ENCODE measurements around the gene FBXW4. TPM values are rescaled to one million over a fixed set of nuclear protein-coding genes. Genes with fewer than 3 reads are reported as not detected.

FBXW4 gene
- total and polyA plus RNA-seq, 10 of the 15 experiments (the other 5 are each of a cell fraction or from before 2014, with no cell fraction given) = 5.7 to 42.0 (median 27.5) TPM

DNA sequence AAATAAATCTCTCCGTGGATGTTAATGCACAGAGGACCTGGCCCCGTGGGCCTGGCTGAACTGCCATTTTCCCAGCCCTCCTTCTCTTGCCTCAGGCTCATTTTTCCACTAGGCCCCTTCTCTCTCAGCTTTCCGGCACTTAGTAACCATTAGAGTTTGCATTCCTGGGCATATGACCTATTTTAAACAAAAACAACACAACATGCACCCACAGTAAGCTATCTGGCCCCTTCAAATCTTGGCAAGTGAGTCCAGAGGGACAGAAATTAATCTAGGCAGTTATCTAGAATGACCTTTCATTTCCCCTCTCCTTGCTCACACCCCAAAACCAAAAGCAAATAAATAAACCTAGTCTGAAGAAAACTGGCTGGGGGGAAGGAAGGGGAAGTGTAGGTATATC lies 11.7 kb downstream of the FBXW4 start (continued):
- TF ChIP-seq, protein P1, sequence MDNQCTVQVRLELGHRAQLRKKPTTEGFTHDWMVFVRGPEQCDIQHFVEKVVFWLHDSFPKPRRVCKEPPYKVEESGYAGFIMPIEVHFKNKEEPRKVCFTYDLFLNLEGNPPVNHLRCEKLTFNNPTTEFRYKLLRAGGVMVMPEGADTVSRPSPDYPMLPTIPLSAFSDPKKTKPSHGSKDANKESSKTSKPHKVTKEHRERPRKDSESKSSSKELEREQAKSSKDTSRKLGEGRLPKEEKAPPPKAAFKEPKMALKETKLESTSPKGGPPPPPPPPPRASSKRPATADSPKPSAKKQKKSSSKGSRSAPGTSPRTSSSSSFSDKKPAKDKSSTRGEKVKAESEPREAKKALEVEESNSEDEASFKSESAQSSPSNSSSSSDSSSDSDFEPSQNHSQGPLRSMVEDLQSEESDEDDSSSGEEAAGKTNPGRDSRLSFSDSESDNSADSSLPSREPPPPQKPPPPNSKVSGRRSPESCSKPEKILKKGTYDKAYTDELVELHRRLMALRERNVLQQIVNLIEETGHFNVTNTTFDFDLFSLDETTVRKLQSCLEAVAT (IDR thresholded peaks at IDR 0.05) = no peak
- no peak for TF ChIP-seq CHD4 (IDR thresholded peaks at IDR 0.05)

DNA sequence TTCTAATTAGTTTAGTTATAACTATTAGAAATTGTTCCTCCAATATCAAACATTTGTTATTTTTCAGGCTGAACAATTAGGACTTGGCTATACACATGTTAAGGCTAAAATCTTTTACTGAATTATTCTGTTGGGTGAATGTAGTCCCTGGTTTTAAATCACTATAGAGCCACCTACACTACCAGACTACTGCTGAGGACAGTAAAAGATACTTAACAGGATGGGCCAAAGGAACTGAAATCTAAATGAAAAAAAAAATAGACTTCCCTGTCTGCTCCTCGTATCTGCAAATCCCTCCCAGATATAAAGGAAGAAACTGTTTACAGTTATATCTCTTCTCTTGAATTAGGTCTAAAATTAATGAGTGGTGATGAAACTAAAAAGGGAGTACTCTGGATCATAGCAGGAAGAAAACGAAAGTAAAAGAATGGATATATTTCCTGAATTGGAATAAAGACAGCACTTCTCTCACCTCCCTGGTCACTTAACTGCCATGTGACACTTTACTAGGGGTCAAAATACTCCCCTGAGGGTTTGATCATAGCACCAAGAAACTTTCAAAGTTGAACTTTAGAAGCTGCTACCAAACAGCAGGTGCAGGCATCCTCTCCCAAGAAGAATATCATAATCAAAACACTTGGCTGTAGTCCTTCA lies 12.7 kb downstream of the FBXW4 start:
- ChIA-PET CTCF (interaction anchor here (0.6 to 1.9 kb wide), 7 partner anchors 8 to 311 kb away, joined by 3 to 9 read pairs (median 4); no protein-coding TSS in a partner anchor), SMC1A (ENCODE audit: uncharacterized antibody, unreplicated experiment) (interaction anchor here (0.8 kb wide), 1 partner anchor 27 kb away, joined by 3 read pairs; no protein-coding TSS in a partner anchor), POLR2A (interaction anchor here (0.7 to 1.7 kb wide), 4 partner anchors 11 to 102 kb away, joined by 3 to 7 read pairs (median 6); partner anchors contain the start of gene FBXW4), RAD21 (ENCODE audit: unreplicated experiment) (interaction anchor here (0.8 kb wide), 1 partner anchor 20 kb away, joined by 4 read pairs; no protein-coding TSS in a partner anchor)
- BruUV-seq (replicated peaks) = no TSS peak
- Histone ChIP-seq H3K4me3 (no peak overlapping the region; the same call in 1 of the 2 replicates), H3K27ac (ENCODE audit: control insufficient read depth, insufficient read depth) (no peak overlapping the region), H3K9me3 (replicated peaks; ENCODE audit: control insufficient read depth, insufficient read depth, low read length) (no peaks in the 10 kb centered on the region), H3K9ac (ENCODE audit: control insufficient read depth, insufficient read depth, low read length) (no peak overlapping the region), H2AFZ (ENCODE audit: control insufficient read depth, low read depth, low read length) (no peak overlapping the region; the same call in 1 of the 2 replicates), H3K4me1 (ENCODE audit: control insufficient read depth, insufficient read depth, low read length) (peaks cover 12% of the 10 kb centered on the region), H3K27me3 (replicated peaks in 1 of 2; ENCODE audit: control insufficient read depth in 2 of 2, insufficient read depth in 2 of 2, low read length in 1 of 2) (no peaks in the 10 kb centered on the region), H3K79me2 (ENCODE audit: control insufficient read depth, insufficient read depth, low read length) (no peaks in the 10 kb centered on the region; the same call in 1 of the 2 replicates), H4K20me1 (ENCODE audit: control insufficient read depth, insufficient read depth) (no peaks in the 10 kb centered on the region), H3K36me3 (ENCODE audit: control insufficient read depth in 2 of 2, insufficient read depth in 2 of 2, low read length in 1 of 2) (peaks cover 0 to under 1% of the 10 kb centered on the region in 2 experiments; a peak in 2 of 4 replicates), H3K4me2 (ENCODE audit: control insufficient read depth, insufficient read depth) (peak overlapping the region; percentile 19)
- in situ Hi-C loops (cut with MboI) (no loop called here), intact Hi-C loops (cut with micrococcal nuclease; ENCODE audit: unreplicated experiment) (no loop called here)
- WGBS (ENCODE audit: insufficient coverage, insufficient replicate concordance, low lambda C conversion rate, missing lambda C conversion rate) = 5% methylated on average over 2 of the region's 2 CpGs
- DNase-seq (ENCODE audit: low read depth, low spot score) = no peak
- peak; percentile 38 for ATAC-seq
- no peak for FAIRE-seq
- TF ChIP-seq, protein P2, sequence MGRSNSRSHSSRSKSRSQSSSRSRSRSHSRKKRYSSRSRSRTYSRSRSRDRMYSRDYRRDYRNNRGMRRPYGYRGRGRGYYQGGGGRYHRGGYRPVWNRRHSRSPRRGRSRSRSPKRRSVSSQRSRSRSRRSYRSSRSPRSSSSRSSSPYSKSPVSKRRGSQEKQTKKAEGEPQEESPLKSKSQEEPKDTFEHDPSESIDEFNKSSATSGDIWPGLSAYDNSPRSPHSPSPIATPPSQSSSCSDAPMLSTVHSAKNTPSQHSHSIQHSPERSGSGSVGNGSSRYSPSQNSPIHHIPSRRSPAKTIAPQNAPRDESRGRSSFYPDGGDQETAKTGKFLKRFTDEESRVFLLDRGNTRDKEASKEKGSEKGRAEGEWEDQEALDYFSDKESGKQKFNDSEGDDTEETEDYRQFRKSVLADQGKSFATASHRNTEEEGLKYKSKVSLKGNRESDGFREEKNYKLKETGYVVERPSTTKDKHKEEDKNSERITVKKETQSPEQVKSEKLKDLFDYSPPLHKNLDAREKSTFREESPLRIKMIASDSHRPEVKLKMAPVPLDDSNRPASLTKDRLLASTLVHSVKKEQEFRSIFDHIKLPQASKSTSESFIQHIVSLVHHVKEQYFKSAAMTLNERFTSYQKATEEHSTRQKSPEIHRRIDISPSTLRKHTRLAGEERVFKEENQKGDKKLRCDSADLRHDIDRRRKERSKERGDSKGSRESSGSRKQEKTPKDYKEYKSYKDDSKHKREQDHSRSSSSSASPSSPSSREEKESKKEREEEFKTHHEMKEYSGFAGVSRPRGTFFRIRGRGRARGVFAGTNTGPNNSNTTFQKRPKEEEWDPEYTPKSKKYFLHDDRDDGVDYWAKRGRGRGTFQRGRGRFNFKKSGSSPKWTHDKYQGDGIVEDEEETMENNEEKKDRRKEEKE (IDR thresholded peaks at IDR 0.05) = no peak
- TF ChIP-seq PAX5 (IDR thresholded peaks at IDR 0.05; ENCODE audit: borderline replicate concordance, low read depth, low read length) = no peak
- TF ChIP-seq NRF1 (conservative IDR thresholded peaks at IDR 0.05; ENCODE audit: low read depth, low read length) = no peak
- no peak for TF ChIP-seq CBX3 (IDR thresholded peaks at IDR 0.05; ENCODE audit: borderline replicate concordance, low read depth)
- TF ChIP-seq SMAD5 (IDR thresholded peaks at IDR 0.05; ENCODE audit: low read depth) = no peak
- no peak for TF ChIP-seq KAT2A (conservative IDR thresholded peaks at IDR 0.05; ENCODE audit: control insufficient read depth, low read depth, low read length)
- no peak for TF ChIP-seq TCF7 (IDR thresholded peaks at IDR 0.05; ENCODE audit: borderline replicate concordance)
- no peak for TF ChIP-seq ZSCAN29 (IDR thresholded peaks at IDR 0.05)
- no peak for TF ChIP-seq HDGF (IDR thresholded peaks at IDR 0.05)
- TF ChIP-seq, protein P3, sequence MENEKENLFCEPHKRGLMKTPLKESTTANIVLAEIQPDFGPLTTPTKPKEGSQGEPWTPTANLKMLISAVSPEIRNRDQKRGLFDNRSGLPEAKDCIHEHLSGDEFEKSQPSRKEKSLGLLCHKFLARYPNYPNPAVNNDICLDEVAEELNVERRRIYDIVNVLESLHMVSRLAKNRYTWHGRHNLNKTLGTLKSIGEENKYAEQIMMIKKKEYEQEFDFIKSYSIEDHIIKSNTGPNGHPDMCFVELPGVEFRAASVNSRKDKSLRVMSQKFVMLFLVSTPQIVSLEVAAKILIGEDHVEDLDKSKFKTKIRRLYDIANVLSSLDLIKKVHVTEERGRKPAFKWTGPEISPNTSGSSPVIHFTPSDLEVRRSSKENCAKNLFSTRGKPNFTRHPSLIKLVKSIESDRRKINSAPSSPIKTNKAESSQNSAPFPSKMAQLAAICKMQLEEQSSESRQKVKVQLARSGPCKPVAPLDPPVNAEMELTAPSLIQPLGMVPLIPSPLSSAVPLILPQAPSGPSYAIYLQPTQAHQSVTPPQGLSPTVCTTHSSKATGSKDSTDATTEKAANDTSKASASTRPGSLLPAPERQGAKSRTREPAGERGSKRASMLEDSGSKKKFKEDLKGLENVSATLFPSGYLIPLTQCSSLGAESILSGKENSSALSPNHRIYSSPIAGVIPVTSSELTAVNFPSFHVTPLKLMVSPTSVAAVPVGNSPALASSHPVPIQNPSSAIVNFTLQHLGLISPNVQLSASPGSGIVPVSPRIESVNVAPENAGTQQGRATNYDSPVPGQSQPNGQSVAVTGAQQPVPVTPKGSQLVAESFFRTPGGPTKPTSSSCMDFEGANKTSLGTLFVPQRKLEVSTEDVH (IDR thresholded peaks at IDR 0.05; ENCODE audit: low read depth, partially characterized antibody) = no peak
- TF ChIP-seq, protein P4, sequence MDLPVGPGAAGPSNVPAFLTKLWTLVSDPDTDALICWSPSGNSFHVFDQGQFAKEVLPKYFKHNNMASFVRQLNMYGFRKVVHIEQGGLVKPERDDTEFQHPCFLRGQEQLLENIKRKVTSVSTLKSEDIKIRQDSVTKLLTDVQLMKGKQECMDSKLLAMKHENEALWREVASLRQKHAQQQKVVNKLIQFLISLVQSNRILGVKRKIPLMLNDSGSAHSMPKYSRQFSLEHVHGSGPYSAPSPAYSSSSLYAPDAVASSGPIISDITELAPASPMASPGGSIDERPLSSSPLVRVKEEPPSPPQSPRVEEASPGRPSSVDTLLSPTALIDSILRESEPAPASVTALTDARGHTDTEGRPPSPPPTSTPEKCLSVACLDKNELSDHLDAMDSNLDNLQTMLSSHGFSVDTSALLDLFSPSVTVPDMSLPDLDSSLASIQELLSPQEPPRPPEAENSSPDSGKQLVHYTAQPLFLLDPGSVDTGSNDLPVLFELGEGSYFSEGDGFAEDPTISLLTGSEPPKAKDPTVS (IDR thresholded peaks at IDR 0.05; ENCODE audit: low read depth, low read length) = no peak

Measured in GM12878 (cell line).